Activated CD8-positive, alpha-beta T cell treated with anti-CD3 and anti-CD28 coated beads for 36 hours (primary cell): ENCODE data around the gene LMLN. TPM values are rescaled to one million over a fixed set of nuclear protein-coding genes. Genes with fewer than 3 reads are reported as not detected.

Source experiments
- ATAC-seq: fragments of 200-7000 bp; cut with Tn5 transposase; one replicate; pipeline ENCODE4 v1.10.0; 2021; ENCODE audit warnings: mild to moderate bottlenecking, moderate library complexity
- CTCF ChIA-PET: fragments of 350-600 bp; sonication (Branson Sonifier 250); formaldehyde crosslinking; loops from one replicate; lab custom pipeline; 2021; ENCODE audit warnings: antibody characterized with exemption; lab: Charles Lee
- POLR2A ChIA-PET: fragments of 350-600 bp; sonication (Branson Sonifier 250); formaldehyde crosslinking; loops from one replicate; lab custom pipeline; 2021; ENCODE audit warnings: antibody characterized with exemption; lab: Charles Lee
- DNase-seq: peaks from one replicate; pipeline ENCODE4 v3.0.0-alpha.2; 2020
- H3K27ac Mint-ChIP-seq: one replicate; pipeline ENCODE4 v1.8.0; 2021; ENCODE audit warnings: mild to moderate bottlenecking, mixed read lengths
- H3K27me3 Mint-ChIP-seq: one replicate; pipeline ENCODE4 v1.8.0; 2021; ENCODE audit warnings: mixed read lengths
- H3K36me3 Mint-ChIP-seq: one replicate; pipeline ENCODE4 v1.8.0; 2021; ENCODE audit warnings: low read depth, mixed read lengths
- H3K4me1 Mint-ChIP-seq: one replicate; pipeline ENCODE4 v1.8.0; 2021; ENCODE audit warnings: low read depth, mixed read lengths
- H3K4me3 Mint-ChIP-seq: one replicate; pipeline ENCODE4 v1.8.0; 2021; ENCODE audit warnings: mild to moderate bottlenecking, moderate library complexity, mixed read lengths
- H3K9me3 Mint-ChIP-seq: one replicate; pipeline ENCODE4 v1.8.0; 2021; ENCODE audit warnings: mixed read lengths
- intact Hi-C: fragments of 100-400 bp; cut with micrococcal nuclease; formaldehyde crosslinking; loops from one replicate; pipeline ENCODE4 v1.10.0; 2022
- total RNA-seq, 2 experiments: library from RNA; stranded (reverse); gene quantifications; one replicate each; pipeline ENCODE4 v1.2.3, GENCODE V29; 2021
- TF ChIP-seq, protein P1 (sequence below): fragments of 200-600 bp; IDR thresholded peaks from one replicate; pipeline ENCODE4 v1.8.0; 2022; ENCODE audit warnings: antibody characterized with exemption, mild to moderate bottlenecking

Gene LMLN
- total RNA-seq, 2 experiments from 2014 or later, result 6.3 to 10.4 TPM

DNA sequence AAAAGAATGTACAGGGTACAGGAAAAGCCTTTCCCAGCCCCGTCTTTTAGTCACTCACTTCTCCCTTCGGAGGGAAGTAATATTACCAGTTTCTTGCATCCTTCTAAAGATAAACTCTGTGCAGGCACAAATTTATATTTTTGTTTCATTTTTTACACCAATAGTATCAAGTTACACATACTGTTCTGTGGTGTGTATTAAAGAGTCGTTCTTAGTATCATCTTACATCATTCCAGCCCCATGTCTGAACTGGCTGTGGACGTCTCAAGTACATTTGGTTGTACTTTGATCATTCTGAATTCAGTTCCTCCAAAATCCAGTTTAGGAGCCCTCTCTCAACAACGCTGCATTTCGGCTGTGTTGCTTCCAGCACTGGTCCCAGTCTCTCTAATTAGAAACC is 68.7 kb downstream of the LMLN start:
- no peak for DNase-seq
- no peak for ATAC-seq
- H3K4me1 Mint-ChIP-seq, result no peaks in the 10 kb centered on the region
- CTCF ChIA-PET, result no interaction called here
- intact Hi-C loops, result no loop called here
- TF ChIP-seq, protein P1, sequence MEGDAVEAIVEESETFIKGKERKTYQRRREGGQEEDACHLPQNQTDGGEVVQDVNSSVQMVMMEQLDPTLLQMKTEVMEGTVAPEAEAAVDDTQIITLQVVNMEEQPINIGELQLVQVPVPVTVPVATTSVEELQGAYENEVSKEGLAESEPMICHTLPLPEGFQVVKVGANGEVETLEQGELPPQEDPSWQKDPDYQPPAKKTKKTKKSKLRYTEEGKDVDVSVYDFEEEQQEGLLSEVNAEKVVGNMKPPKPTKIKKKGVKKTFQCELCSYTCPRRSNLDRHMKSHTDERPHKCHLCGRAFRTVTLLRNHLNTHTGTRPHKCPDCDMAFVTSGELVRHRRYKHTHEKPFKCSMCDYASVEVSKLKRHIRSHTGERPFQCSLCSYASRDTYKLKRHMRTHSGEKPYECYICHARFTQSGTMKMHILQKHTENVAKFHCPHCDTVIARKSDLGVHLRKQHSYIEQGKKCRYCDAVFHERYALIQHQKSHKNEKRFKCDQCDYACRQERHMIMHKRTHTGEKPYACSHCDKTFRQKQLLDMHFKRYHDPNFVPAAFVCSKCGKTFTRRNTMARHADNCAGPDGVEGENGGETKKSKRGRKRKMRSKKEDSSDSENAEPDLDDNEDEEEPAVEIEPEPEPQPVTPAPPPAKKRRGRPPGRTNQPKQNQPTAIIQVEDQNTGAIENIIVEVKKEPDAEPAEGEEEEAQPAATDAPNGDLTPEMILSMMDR, result no peak
- H3K27me3 Mint-ChIP-seq, result no peaks in the 10 kb centered on the region
- H3K4me3 Mint-ChIP-seq, result no peak overlapping the region
- H3K27ac Mint-ChIP-seq, result no peak overlapping the region
- POLR2A ChIA-PET, result no interaction called here
- peaks cover 2% of the 10 kb centered on the region for H3K36me3 Mint-ChIP-seq
- H3K9me3 Mint-ChIP-seq, result no peaks in the 10 kb centered on the region

DNA sequence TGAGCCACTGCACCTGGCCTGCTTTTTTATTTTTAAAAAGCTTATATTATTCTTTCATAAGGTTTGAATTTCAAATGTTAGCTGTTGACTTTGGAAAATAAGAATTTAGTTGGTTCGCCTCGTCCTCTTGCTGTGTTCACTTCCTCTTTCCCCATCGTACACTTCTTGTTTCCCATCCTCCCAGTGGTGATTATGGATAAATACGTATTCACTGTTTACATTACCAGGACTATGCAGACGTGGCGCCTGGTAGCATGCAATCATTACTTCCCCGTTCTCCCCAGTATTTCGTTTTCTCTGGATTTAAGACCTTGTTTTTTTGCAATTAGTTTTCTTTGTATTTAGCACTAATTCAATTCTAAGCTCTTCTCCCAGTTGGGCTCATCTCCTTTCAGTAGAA is 70.1 kb downstream of the LMLN start:
- H3K4me1 Mint-ChIP-seq, result no peaks in the 10 kb centered on the region
- H3K27ac Mint-ChIP-seq, result no peak overlapping the region
- ChIA-PET POLR2A (interaction anchor here (0.9 kb wide), 1 partner anchor 30 kb away, joined by 4 read pairs; no protein-coding TSS in a partner anchor), CTCF (interaction anchor here (1.0 kb wide), 1 partner anchor 20 kb away, joined by 4 read pairs; no protein-coding TSS in a partner anchor)
- TF ChIP-seq, protein P1, result no peak
- H3K27me3 Mint-ChIP-seq, result no peaks in the 10 kb centered on the region
- intact Hi-C loops, result no loop called here
- H3K9me3 Mint-ChIP-seq, result no peaks in the 10 kb centered on the region
- no peak for ATAC-seq
- H3K4me3 Mint-ChIP-seq, result no peak overlapping the region
- no peak for DNase-seq
- peaks cover 2% of the 10 kb centered on the region for H3K36me3 Mint-ChIP-seq

DNA sequence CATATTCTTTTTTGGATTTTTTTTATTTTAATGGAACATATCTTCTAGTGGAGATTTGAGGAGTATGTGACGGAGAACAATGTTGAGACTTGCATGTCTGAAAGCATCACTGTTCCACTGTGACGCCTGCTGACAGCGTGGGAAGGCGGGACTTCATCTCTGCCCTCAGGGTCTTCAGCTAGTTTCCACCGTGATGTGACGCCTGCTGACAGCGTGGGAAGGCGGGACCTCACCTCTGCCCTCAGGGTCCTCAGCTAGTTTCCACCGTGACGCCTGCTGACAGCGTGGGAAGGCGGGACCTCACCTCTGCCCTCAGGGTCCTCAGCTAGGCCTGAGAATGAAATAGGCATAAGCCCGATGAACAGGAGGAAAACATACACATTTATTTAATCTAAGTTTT is 70.7 kb downstream of the LMLN start:
- no peak for ATAC-seq
- Mint-ChIP-seq H3K27ac (no peak overlapping the region), H3K4me1 (no peaks in the 10 kb centered on the region), H3K9me3 (no peaks in the 10 kb centered on the region), H3K27me3 (no peaks in the 10 kb centered on the region), H3K36me3 (peaks cover 2% of the 10 kb centered on the region), H3K4me3 (no peak overlapping the region)
- TF ChIP-seq, protein P1, result no peak
- POLR2A ChIA-PET, result interaction anchor here (0.9 kb wide), 1 partner anchor 29 kb away, joined by 4 read pairs; no protein-coding TSS in a partner anchor
- no peak for DNase-seq
- CTCF ChIA-PET, result interaction anchor here (1.0 to 1.1 kb wide), 2 partner anchors 20 to 125 kb away, joined by 3 to 4 read pairs; no protein-coding TSS in a partner anchor
- intact Hi-C loops, result no loop called here

DNA sequence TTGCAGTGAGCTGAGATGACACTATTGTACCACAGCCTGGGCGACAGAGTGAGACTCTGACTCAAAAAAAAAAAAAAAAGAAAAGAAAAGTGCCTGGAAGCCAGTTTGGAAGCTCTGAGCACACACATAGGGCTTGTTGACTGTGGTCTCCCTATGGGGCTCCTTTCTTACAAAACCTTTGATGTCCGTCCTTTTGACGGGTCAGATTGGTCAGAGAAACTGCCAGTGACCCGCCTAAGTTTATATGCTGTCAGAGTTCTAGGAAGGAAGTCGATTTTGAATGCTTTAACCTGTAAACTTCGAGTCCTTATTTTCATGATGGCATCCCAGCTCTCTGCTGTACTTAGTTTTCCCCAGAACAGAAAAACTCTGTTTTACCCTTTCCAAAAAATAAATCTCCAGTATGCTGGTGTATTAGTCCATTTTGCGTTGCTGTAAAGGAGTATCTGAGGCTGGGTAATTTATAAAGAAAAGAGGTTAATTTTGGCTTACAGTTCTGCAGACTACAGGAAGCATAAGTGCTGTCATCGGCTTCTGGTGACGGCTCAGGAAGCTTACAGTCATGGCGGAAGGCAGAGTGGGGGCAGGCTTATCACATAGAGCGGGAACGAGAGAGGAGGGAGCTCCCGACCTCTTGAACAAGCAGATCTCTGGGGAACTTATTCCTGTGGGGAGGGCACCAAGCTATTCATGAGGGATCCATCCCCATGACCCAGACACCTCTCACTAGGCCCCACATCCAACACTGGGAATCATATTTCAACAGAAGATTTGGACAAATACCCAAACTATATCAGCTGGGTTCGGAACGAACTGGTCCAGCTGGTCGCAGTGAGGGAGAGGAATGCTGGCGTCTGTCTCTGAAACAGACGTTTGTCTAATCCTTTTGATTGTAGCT is 72.3 kb downstream of the LMLN start:
- Mint-ChIP-seq H3K4me3 (no peak overlapping the region), H3K9me3 (no peaks in the 10 kb centered on the region), H3K4me1 (no peaks in the 10 kb centered on the region), H3K27me3 (no peaks in the 10 kb centered on the region), H3K36me3 (no peaks in the 10 kb centered on the region), H3K27ac (no peak overlapping the region)
- ChIA-PET CTCF (interaction anchor here (1.0 to 1.1 kb wide), 2 partner anchors 34 to 127 kb away, joined by 3 read pairs; no protein-coding TSS in a partner anchor), POLR2A (no interaction called here)
- TF ChIP-seq, protein P1, result no peak
- ATAC-seq, result no peak
- intact Hi-C loops, result no loop called here
- no peak for DNase-seq

DNA sequence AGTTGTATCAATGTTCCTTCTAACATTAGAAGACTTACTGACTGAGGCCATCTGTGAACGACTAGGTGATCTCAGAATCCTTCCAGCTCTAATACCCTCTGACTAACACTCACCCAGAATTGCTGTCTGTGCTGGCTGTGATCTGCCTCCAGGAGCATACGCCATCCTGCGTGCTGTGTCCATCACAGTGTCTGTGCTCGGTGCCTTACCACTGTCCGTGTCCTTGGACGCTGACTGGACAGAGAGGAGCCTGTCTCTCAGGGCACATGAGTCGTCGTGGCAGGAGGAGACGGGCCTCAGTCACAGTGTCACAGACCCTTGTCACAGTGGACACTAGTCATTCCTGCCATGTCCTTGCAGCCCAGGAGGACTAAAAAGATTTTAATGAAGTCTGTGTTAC is 83.1 kb downstream of the LMLN start:
- peaks cover 3% of the 10 kb centered on the region for H3K27me3 Mint-ChIP-seq
- ATAC-seq (no peak), DNase-seq (no peak)
- H3K4me3 Mint-ChIP-seq, result no peak overlapping the region
- intact Hi-C loops, result no loop called here
- TF ChIP-seq, protein P1, result no peak
- H3K36me3 Mint-ChIP-seq, result peaks cover 7% of the 10 kb centered on the region
- H3K4me1 Mint-ChIP-seq, result no peaks in the 10 kb centered on the region
- H3K9me3 Mint-ChIP-seq, result no peaks in the 10 kb centered on the region
- POLR2A ChIA-PET, result no interaction called here
- CTCF ChIA-PET, result no interaction called here
- no peak overlapping the region for H3K27ac Mint-ChIP-seq
